Anterior cingulate cortex (tissue), 58 donors: ENCODE data around the gene FLT4.

Source experiments
- DNase-seq, 58 donors: peaks; one replicate each; lab custom pipeline; 2025; lab: John Stamatoyannopoulos, UW

FLT4 gene

GRCh38 chr5:180628211-180628610 is 21.2 kb downstream of the FLT4 start:
- DNase-seq, result no peak

DNA sequence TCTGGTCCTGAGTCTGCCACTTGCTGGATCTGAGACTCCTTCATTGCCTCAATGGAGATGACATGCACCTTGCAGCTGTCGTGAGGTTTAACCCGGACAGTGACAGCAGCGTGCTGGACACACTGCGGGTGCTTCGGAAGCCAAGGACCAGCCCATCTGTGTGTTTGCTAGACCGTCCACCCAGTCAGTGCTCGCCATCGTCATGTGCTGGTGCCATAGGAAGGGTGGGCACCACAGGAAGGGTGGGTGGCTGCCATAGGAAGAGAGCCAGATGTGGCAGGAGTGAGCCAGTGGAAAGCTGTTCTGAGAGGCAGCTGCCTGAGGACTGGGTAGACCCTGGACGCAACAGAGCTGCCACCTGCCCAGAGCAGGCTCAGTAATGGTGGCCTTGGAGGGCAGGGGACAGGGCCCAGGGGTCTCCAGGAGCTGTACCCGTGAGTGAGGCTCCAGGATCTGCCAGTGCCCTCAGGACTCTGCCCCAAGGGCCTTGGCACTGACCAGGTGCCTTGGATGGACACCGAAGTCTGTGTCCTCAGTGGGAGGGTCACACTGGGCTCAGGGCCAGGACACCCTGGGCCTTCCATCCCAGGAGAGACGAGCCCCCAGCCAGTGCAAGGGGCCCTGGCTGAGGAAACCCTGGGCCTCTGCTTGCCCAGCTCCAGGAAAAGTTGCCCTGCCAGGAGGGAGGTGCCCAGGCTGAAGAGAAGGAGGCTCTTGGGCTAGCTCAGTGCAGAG is 21.8 kb downstream of the FLT4 start:
- DNase-seq, result no peak

GRCh38 chr5:180626661-180627385 is 22.6 kb downstream of the FLT4 start:
- no peak for DNase-seq

GRCh38 chr5:180625791-180626660 is 23.4 kb downstream of the FLT4 start:
- no peak for DNase-seq

- no peak for DNase-seq
Measured at GRCh38 chr5:180625125-180625790, 24.1 kb downstream of the FLT4 start.

GRCh38 chr5:180624587-180624986 is 24.8 kb downstream of the FLT4 start:
- no peak for DNase-seq

DNA sequence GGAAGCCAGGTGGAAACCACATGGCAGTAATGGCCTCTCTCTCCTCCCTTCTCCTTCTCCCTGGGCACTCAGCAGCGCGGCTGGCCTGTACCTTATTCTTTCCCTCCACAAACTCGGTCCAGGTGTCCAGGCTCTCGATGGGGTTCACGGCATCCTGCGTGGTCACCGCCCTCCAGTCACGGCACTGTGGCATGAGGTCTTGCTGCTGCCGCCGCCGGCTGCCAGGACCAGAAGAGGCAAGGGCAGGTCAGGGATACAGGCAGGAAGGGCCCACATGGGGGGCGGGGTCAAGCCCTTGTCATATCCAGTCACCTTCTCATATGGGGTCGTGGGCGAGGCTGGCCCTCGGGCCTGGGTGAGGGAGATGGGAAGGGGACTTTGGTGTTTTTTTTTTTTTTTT is 25.6 kb downstream of the FLT4 start:
- DNase-seq, result no peak

- no peak for DNase-seq
Measured at GRCh38 chr5:180623411-180623834, 26.0 kb downstream of the FLT4 start.

DNA sequence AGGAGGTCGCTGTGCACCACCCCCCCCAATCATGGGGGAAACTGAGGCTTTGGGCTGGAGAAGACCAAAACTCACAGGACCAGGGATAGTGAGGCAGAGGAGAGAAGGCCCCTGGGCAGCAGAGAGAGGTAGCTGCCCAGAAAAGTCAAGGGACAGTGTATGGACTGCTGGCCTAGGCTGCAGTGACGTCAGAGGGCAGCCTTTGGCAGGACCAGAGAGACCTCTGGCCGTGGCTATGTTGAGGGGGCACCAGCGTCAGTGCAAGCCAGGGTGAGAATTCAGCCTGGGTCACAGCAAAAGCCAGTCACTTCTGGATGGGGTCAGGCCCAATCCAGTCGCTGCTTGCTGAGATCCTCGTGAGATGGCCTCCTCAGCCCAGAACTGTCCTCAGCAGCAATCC is 26.5 kb downstream of the FLT4 start:
- DNase-seq, result no peak

- no peak for DNase-seq
Measured at GRCh38 chr5:180621311-180621710, 28.1 kb downstream of the FLT4 start.

- DNase-seq, result no peak
Measured at GRCh38 chr5:180620014-180620413, 29.4 kb downstream of the FLT4 start.

GRCh38 chr5:180619563-180619915 is 29.9 kb downstream of the FLT4 start:
- no peak for DNase-seq

GRCh38 chr5:180618829-180619562 is 30.4 kb downstream of the FLT4 start:
- peak in 4 of 58 donors; percentile 12 to 40 (median 28) for DNase-seq

DNA sequence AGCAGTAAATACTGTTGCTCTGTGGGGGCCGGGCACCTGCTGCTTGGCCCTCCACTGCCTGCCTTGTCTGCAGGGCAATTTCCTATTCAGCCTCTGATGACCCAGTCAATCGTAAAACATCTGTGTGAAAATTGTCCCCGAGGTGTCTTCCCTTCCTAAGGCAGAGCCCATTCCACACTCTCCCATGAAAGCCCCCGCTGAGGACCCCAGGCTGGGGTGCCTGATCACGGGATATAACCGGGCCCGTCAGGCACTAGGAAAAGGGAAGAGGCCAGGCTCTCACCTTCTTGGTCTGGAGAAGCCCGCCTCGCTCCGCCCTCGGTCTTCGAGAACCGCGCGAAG is 30.9 kb downstream of the FLT4 start:
- no peak for DNase-seq

DNA sequence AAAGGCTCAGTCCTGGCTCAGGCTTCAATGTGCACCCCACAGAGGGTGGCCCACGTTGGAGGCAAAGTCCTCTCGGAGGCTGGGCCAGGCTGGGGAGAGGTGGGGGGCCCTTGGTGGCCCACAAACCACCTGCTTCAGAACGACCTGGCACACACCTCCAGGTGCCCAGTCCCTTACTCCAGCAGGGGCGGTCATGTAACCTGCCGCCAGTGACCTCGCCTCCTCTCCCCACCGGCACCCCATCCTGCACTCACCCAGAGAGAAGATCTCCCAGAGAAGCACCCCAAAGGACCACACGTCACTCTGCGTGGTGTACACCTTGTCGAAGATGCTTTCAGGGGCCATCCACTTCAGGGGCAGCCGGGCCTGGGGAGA is 35.6 kb downstream of the FLT4 start:
- DNase-seq, result no peak

DNA sequence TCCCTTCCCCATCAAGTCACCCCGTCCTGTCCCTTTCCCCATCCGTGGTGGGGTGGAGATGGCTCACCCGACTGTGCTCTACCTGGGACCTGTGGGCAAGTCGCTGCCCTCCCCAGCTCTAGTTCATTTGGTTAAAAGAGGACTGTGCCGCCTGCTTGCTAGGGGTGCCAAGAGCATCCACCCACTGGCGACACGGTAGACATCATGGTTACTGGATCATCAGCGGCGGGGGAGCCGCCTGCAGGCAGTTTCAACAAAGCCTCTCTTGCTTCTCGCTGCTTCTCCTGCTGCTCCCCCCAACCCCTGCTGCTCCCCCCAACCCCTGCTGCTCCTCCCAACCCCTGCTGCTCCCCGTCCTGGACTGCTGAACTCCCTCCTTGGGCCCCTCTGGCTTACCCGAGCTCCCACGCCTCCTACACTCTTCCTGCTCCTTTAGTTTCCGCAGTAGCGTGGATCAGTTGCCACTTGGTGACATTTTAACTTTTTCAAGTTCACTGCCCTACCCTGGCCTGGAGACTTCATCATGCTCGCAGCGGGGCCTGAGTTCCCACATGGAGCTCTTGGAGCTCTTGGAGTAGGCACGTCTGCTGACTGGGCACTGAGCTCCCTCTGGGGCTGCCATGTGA is 36.1 kb downstream of the FLT4 start:
- DNase-seq, result no peak

DNA sequence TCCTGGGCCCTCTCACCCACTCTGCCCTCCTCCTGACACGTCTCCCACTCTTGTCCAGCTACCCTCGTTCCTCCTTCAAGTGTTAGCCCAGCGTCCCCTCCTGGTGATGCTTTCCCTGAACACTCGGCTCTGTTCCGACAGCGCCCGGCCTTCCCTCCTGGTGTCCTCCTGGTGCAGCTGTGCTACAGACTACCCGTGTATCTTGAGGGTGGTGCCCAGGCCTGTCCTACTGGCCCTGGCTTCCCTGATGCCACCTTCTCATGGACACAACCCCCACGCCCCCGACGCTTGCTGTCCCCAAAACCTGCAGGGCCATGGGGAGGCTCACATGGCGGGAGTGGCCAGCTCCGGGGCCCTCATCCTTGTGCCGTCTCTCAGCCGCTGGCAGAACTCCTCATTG is 36.7 kb downstream of the FLT4 start:
- no peak for DNase-seq

DNA sequence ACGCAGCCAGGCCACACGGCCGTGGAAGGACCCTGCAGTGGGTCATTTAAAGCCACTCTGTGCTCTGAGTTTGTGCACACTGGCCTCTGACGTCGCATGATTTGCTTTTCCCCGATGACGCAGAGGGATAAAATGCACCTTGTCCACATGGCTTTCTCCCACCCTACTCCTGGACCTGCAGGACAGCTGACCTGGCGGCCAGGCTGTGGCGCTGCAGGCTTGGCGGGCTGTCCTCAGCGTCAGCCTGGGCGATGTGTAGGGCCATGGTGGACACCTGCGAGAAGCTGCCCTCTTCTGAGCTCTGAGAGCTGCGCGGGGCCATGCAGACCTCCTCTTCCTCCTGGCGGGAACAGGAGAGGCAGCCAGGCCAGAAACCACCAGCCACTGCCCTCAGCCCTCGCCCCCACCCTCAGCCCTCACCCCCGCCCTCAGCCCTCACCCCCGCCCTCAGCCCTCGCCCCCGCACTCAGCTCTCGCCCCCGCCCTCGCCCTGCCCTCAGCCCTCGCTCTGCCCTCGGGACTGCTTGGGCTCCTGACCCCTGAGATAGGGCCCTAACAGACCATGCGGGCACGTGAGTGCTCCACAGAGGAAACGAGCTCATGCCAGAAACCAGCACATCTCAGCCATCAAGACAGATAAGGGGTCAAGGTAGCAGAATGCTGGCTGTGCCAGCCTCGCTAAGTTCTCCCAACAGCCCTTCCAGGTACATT is 38.1 kb downstream of the FLT4 start:
- no peak for DNase-seq
